ENCODE results near the gene ANKRD10.

DNA sequence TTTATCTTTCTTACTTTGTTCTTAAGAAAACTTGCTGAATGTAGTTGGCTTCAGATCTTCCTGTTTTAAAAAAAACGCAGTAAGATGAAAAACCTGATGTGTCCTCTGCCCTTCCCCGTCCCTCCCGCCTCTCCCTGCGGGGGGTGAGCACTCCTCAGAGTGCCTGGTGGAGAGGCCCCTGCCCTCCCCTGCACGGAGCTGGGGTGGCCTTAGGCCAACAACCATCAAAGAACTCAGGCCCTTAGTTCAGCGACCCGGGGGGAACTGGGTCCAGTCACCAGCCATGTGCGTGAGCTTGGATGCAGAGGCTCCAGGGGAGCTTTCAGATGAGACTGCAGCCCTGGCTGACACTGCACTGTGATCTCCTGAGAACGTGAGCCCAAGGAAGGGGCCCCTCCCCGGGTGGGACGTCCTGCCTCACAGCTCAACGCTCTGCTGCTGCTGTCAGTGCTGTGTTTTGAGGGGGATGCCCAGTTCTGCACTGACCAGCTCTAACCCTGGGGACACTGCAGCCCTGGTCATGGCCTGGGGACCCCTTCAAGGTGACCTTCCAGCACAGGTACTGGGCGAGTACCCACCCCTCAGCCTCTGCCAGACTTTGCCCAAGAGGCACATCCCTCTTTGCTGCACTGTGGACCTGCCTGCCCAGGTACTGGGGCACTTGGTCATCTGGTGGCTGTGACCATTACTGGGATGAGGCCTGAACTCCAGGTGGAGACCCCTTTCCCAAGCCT is 42.7 kb downstream of the ANKRD10 start:
- TF ChIP-seq POLR2A (IDR thresholded peaks at IDR 0.05), result no peak
- TF ChIP-seq, protein P1, sequence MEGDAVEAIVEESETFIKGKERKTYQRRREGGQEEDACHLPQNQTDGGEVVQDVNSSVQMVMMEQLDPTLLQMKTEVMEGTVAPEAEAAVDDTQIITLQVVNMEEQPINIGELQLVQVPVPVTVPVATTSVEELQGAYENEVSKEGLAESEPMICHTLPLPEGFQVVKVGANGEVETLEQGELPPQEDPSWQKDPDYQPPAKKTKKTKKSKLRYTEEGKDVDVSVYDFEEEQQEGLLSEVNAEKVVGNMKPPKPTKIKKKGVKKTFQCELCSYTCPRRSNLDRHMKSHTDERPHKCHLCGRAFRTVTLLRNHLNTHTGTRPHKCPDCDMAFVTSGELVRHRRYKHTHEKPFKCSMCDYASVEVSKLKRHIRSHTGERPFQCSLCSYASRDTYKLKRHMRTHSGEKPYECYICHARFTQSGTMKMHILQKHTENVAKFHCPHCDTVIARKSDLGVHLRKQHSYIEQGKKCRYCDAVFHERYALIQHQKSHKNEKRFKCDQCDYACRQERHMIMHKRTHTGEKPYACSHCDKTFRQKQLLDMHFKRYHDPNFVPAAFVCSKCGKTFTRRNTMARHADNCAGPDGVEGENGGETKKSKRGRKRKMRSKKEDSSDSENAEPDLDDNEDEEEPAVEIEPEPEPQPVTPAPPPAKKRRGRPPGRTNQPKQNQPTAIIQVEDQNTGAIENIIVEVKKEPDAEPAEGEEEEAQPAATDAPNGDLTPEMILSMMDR (IDR thresholded peaks at IDR 0.05), result no peak
